ENCODE data around the gene SNTG2. TPM values are rescaled to one million over a fixed set of nuclear protein-coding genes. Genes with fewer than 3 reads are reported as not detected.

The SNTG2 gene
- total and polyA plus RNA-seq, 5 experiments from 2014 or later, result 0.66 to 8.8 (median 1.2) TPM

GRCh38 chr2:1306014-1306686 is 355.5 kb downstream of the SNTG2 start:
- Mint-ChIP-seq H3K36me3 (peaks cover 0 to 6% (median 4%) of the 10 kb centered on the region in 3 donors), H3K9me3 (no peaks in the 10 kb centered on the region), H3K4me1 (peaks cover 0 to 17% (median 6%) of the 10 kb centered on the region in 4 donors)

DNA sequence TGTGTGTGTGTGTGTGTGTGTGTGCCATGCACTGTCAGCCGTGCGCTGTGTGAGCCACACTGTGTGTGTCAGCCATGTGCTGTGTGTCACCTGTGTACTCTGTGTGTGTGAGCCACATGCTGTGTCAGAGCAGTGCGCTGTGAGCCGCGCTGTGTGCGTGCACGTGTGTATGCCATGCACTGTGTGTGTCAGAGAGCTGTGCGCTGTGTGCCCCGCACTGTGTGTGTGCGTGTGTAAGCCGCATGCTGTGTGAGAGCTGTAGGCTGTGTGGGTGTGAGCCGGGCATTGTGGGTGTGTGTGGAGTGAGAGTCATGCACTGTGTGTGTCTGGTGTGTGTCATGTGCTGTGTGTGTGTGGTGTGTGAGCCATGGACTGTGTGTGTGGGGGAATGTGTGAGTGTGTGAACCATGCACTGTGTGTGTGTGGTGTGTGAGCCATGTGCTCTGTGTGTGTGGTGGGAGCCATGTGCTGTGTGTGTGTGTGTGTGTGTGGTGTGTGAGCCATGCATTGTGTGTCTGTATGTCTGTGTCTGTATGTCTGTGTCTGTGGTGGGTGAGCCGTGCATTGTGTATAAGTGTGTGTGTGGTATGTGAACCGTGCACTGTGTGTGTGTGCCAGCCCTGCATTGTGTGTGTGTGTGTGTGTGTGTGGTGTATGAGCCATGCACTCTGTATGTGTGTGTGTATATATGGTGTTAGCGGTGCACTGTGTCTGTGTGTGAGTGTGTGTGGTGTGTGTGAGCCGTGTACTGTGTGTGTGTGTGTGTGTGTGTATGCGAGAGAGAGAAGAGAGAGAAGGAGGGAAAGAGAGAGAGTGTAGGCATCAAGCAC is 356.3 kb downstream of the SNTG2 start:
- Mint-ChIP-seq H3K9me3 (no peaks in the 10 kb centered on the region), H3K4me3 (no peak overlapping the region), H3K4me1 (peaks cover 0 to 17% (median 6%) of the 10 kb centered on the region in 4 donors), H3K27me3 (peaks cover 0 to 6% (median 0%) of the 10 kb centered on the region in 5 donors), H3K27ac (peak overlapping the region in 2 of 10 donors; percentile 8 to 48), H3K36me3 (peaks cover 0 to 6% (median 4%) of the 10 kb centered on the region in 3 donors)
- no peak for ATAC-seq
- no peak for DNase-seq
- POLR2A ChIA-PET, result no interaction called here

More at GRCh38 chr2:1306014-1306686, 355.5 kb downstream of the SNTG2 start:
- Mint-ChIP-seq H3K27me3 (peaks cover 0 to 6% (median 0%) of the 10 kb centered on the region in 5 donors), H3K4me3 (no peak overlapping the region), H3K27ac (peak overlapping the region in 1 of 10 donors; percentile 8)
- POLR2A ChIA-PET, result no interaction called here
- DNase-seq (no peak), ATAC-seq (no peak)

GRCh38 chr2:1307670-1308069 is 357.0 kb downstream of the SNTG2 start:
- H3K9me3 Mint-ChIP-seq, result no peaks in the 10 kb centered on the region
- POLR2A ChIA-PET, result no interaction called here

GRCh38 chr2:1308678-1309077 is 358.0 kb downstream of the SNTG2 start:
- Mint-ChIP-seq H3K9me3 (no peaks in the 10 kb centered on the region), H3K27me3 (peaks cover 0 to 6% (median 0%) of the 10 kb centered on the region in 5 donors), H3K4me3 (no peak overlapping the region), H3K4me1 (peaks cover 0 to 7% (median 2%) of the 10 kb centered on the region in 4 donors), H3K36me3 (peaks cover 0 to 12% (median 8%) of the 10 kb centered on the region in 3 donors), H3K27ac (peak overlapping the region in 1 of 10 donors; percentile 33)
- POLR2A ChIA-PET, result no interaction called here
- no peak for ATAC-seq
- no peak for DNase-seq

More at GRCh38 chr2:1307670-1308069, 357.0 kb downstream of the SNTG2 start:
- peaks cover 0 to 15% (median 4%) of the 10 kb centered on the region in 4 donors for H3K4me1 Mint-ChIP-seq
- peaks cover 0 to 6% (median 0%) of the 10 kb centered on the region in 5 donors for H3K27me3 Mint-ChIP-seq
- no peak overlapping the region for H3K27ac Mint-ChIP-seq
- peaks cover 0 to 11% (median 4%) of the 10 kb centered on the region in 3 donors for H3K36me3 Mint-ChIP-seq
- DNase-seq, result no peak
- no peak for ATAC-seq
- H3K4me3 Mint-ChIP-seq, result no peak overlapping the region

- ATAC-seq, result no peak
- Mint-ChIP-seq H3K4me3 (no peak overlapping the region), H3K27me3 (peaks cover 0 to 6% (median 0%) of the 10 kb centered on the region in 5 donors), H3K27ac (no peak overlapping the region), H3K36me3 (peaks cover 0 to 16% (median 8%) of the 10 kb centered on the region in 3 donors), H3K9me3 (no peaks in the 10 kb centered on the region), H3K4me1 (peaks cover 0 to 7% (median 0%) of the 10 kb centered on the region in 4 donors)
- POLR2A ChIA-PET, result no interaction called here
- DNase-seq, result no peak
Observed at GRCh38 chr2:1309507-1309906, 358.9 kb downstream of the SNTG2 start.

GRCh38 chr2:1310202-1310601 is 359.6 kb downstream of the SNTG2 start:
- DNase-seq (no peak), ATAC-seq (no peak)
- Mint-ChIP-seq H3K27me3 (peaks cover 0 to 6% (median 0%) of the 10 kb centered on the region in 5 donors), H3K9me3 (no peaks in the 10 kb centered on the region), H3K4me1 (peaks cover 0 to 7% (median 0%) of the 10 kb centered on the region in 4 donors), H3K36me3 (peaks cover 0 to 16% (median 11%) of the 10 kb centered on the region in 3 donors), H3K4me3 (no peak overlapping the region), H3K27ac (no peak overlapping the region)
- POLR2A ChIA-PET, result no interaction called here

GRCh38 chr2:1310866-1311265 is 360.2 kb downstream of the SNTG2 start:
- H3K27ac Mint-ChIP-seq, result no peak overlapping the region
- ATAC-seq (no peak), DNase-seq (no peak)
- no peak overlapping the region for H3K4me3 Mint-ChIP-seq
- peaks cover 0 to 2% (median 0%) of the 10 kb centered on the region in 9 donors for H3K9me3 Mint-ChIP-seq
- peaks cover 0 to 16% (median 13%) of the 10 kb centered on the region in 3 donors for H3K36me3 Mint-ChIP-seq
- peaks cover 0 to 6% (median 0%) of the 10 kb centered on the region in 5 donors for H3K27me3 Mint-ChIP-seq
- POLR2A ChIA-PET, result no interaction called here
- H3K4me1 Mint-ChIP-seq, result peaks cover 0 to 7% (median 0%) of the 10 kb centered on the region in 4 donors

DNA sequence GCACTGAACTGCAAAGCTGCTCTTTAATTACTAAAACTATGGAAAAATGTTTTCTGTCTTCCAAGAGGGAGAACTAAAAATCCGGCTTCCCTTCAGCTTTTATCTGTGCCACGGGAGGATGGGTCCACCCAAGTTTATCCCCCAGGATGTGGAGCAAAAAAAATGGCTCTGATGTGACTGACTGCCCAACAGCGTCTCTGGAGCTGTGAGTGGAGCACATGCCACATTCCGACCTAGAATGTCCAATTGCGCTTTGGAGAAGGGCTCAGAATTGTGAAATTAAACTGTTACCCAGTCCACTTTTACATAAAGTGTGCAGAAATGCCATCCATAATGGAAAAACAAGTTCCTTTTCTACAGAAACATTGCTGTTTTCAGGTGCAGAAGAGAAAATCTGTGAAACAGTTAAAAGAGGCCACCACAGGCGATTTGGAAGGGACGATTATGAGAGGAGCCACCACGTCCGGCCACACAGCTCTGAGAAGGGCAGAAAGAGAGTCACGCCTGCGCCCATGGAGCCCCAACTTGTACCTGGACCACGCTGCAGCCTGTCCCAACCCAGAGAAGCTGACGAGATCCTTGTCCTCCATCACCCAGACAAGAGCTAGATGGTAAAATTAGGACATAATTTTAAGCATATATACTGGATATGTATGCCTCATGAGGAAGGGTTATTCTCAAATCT is 362.7 kb downstream of the SNTG2 start:
- Mint-ChIP-seq H3K36me3 (peaks cover 4 to 26% (median 18%) of the 10 kb centered on the region in 3 donors), H3K4me3 (no peak overlapping the region), H3K27me3 (peaks cover 0 to 2% (median 0%) of the 10 kb centered on the region in 5 donors), H3K4me1 (no peaks in the 10 kb centered on the region), H3K9me3 (peaks cover 0 to 2% (median 0%) of the 10 kb centered on the region in 9 donors), H3K27ac (no peak overlapping the region)
- no peak for DNase-seq
- POLR2A ChIA-PET, result no interaction called here
- no peak for ATAC-seq

DNA sequence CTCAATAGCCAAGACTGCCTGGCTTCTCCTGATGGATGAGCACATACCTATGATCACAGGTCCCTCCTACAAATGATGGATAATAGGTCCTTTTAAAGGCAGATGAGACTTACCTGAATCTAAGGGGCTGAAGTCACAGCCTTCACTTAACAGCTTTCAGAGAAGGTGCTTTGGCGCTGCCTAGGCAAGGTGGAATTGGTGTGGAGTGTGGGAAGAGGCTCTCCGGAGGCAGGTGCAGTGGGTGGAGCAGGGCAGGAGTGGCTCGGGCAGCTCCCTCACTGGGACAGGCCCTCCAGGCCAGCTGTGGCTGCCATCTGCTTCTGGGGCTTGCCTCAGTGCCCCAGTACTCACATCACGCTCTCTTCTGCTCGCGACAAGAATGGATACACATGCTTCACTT is 363.6 kb downstream of the SNTG2 start:
- H3K27me3 Mint-ChIP-seq, result peaks cover 0 to 2% (median 0%) of the 10 kb centered on the region in 5 donors
- H3K9me3 Mint-ChIP-seq, result peaks cover 0 to 2% (median 0%) of the 10 kb centered on the region in 9 donors
- H3K27ac Mint-ChIP-seq, result no peak overlapping the region
- H3K4me3 Mint-ChIP-seq, result no peak overlapping the region
- peaks cover 4 to 31% (median 18%) of the 10 kb centered on the region in 3 donors for H3K36me3 Mint-ChIP-seq
- ATAC-seq, result no peak
- POLR2A ChIA-PET, result no interaction called here
- no peaks in the 10 kb centered on the region for H3K4me1 Mint-ChIP-seq
- no peak for DNase-seq

DNA sequence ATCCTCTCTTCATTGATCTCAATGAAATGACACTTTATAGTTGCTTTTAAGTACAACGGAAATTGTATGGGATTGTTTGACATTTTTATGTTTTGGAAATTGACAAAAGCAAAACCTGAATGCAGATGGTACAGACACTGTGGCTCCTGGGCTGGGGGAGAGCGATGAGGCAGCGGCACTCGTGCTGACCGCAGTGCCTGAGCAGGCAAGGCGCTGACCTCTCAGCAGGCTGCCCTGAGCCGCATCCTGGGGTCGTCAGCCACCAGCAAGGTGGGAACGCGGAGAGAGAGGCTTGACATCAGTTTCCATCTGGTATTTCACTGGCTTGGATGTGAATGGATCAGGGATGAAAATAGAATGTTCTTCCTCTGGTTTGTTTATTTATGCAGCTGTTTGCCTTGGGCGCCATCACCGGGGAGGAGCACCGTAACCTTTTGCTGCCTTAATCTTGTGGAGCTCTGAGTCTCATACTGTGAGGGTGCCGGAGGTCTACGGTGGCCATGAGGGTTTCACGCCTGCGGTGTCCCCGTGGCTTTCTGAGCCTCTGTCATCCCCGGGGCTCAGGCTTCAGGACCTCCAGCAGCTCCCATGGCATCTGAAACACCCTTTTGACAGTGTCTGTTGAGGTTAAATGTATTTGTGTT is 367.8 kb downstream of the SNTG2 start:
- peaks cover 0 to 4% (median 0%) of the 10 kb centered on the region in 9 donors for H3K9me3 Mint-ChIP-seq
- POLR2A ChIA-PET, result interaction anchor here (0.6 kb wide), 1 partner anchor 657 kb away, joined by 5 read pairs; no protein-coding TSS in a partner anchor
- H3K36me3 Mint-ChIP-seq, result peaks cover 4 to 29% (median 12%) of the 10 kb centered on the region in 3 donors
- ATAC-seq, result no peak
- no peak for DNase-seq
- H3K4me3 Mint-ChIP-seq, result no peak overlapping the region
- no peak overlapping the region for H3K27ac Mint-ChIP-seq
- peaks cover 0 to 3% (median 0%) of the 10 kb centered on the region in 5 donors for H3K27me3 Mint-ChIP-seq
- peaks cover 0 to 2% (median 0%) of the 10 kb centered on the region in 4 donors for H3K4me1 Mint-ChIP-seq

DNA sequence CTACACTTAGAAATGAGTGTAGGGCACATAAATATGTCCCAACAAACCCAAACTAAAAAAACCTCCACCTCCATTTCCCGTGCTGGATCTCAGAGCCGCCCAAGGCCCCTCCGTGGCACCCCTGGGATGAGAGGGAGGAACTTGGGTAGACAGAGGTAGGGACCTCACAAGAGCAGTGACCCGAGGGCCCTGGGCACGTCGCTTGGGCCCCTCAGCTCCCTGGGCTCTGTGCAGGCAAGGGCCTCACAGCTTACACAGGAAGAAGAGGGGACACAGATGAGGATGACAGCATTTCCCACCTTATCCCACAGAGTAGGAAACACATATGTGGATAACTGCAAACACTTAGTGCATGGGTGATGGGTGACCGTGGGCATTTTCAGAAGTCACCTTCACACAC is 368.7 kb downstream of the SNTG2 start:
- no peak for ATAC-seq
- H3K9me3 Mint-ChIP-seq, result peaks cover 0 to 4% (median 0%) of the 10 kb centered on the region in 9 donors

DNA sequence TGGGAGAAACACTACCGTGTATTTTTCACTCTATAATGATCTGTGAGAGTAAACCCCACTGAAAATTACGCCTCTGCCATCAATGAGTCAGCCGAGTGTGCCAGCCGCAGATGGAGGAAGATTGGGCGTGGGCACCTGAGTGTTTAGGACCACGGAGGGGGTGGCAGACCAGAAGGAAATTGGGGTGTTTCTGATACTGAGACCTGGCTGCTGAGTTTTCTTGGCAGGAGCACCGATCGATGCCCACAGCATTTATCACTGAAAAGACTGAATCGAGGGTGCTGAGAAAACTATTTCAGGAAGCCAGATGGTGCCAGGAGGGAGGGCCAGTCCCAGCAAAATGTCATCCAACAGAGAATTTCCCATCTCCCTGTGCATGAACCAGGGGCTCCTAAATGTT is 370.7 kb downstream of the SNTG2 start:
- no peak overlapping the region for H3K4me3 Mint-ChIP-seq
- ATAC-seq (no peak), DNase-seq (no peak)
- H3K27me3 Mint-ChIP-seq, result peaks cover 0 to 3% (median 0%) of the 10 kb centered on the region in 5 donors
- H3K27ac Mint-ChIP-seq, result peak overlapping the region in 1 of 10 donors; percentile 75
- H3K36me3 Mint-ChIP-seq, result peaks cover 4 to 19% (median 7%) of the 10 kb centered on the region in 3 donors
- H3K9me3 Mint-ChIP-seq, result peaks cover 0 to 4% (median 0%) of the 10 kb centered on the region in 9 donors
- H3K4me1 Mint-ChIP-seq, result peaks cover 0 to 2% (median 0%) of the 10 kb centered on the region in 4 donors
- POLR2A ChIA-PET, result no interaction called here

More for the DNA sequence above, 368.7 kb downstream of the SNTG2 start:
- H3K4me3 Mint-ChIP-seq, result no peak overlapping the region
- peaks cover 4 to 28% (median 8%) of the 10 kb centered on the region in 3 donors for H3K36me3 Mint-ChIP-seq
- POLR2A ChIA-PET, result no interaction called here
- peaks cover 0 to 3% (median 0%) of the 10 kb centered on the region in 5 donors for H3K27me3 Mint-ChIP-seq
- no peak overlapping the region for H3K27ac Mint-ChIP-seq
- H3K4me1 Mint-ChIP-seq, result peaks cover 0 to 2% (median 0%) of the 10 kb centered on the region in 4 donors
- no peak for DNase-seq
